Mesodermal cell (in vitro differentiated cells): ENCODE results near the gene ROR2.

Source experiments
- H3K27ac ChIP-seq: 2 replicates; pipeline ENCODE4 v1.7.0; 2013; ENCODE audit warnings: mild to moderate bottlenecking, low read depth, low read length, moderate library complexity; ENCODE audit not compliant: severe bottlenecking
- H3K36me3 ChIP-seq: 2 replicates; pipeline ENCODE4 v1.7.1; 2013; ENCODE audit warnings: mild to moderate bottlenecking, low read length, moderate library complexity; ENCODE audit not compliant: control insufficient read depth, insufficient read depth
- H3K4me1 ChIP-seq: one replicate; pipeline ENCODE4 v1.7.1; 2013; ENCODE audit warnings: mild to moderate bottlenecking, low read length; ENCODE audit not compliant: insufficient read depth, control insufficient read depth, poor library complexity, severe bottlenecking
- H3K4me3 ChIP-seq: 2 replicates; pipeline ENCODE4 v1.7.0; 2013; ENCODE audit warnings: low read length, control low read depth, mild to moderate bottlenecking; ENCODE audit not compliant: insufficient read depth, poor library complexity, severe bottlenecking; ENCODE audit errors: extremely low read depth
- H3K9me3 ChIP-seq: 2 replicates; pipeline ENCODE4 v1.7.1; 2013; ENCODE audit warnings: mild to moderate bottlenecking, low read length, moderate library complexity; ENCODE audit not compliant: control insufficient read depth
- WGBS, 2 experiments: methylation state at CpG; one replicate each; pipeline ENCODE4 v1.1.5; 2013; ENCODE audit warnings: missing lambda C conversion rate in 2 of 2; ENCODE audit not compliant: insufficient coverage in 2 of 2; 5-methylcytosine and 5-hydroxymethylcytosine counted together

The ROR2 gene

DNA sequence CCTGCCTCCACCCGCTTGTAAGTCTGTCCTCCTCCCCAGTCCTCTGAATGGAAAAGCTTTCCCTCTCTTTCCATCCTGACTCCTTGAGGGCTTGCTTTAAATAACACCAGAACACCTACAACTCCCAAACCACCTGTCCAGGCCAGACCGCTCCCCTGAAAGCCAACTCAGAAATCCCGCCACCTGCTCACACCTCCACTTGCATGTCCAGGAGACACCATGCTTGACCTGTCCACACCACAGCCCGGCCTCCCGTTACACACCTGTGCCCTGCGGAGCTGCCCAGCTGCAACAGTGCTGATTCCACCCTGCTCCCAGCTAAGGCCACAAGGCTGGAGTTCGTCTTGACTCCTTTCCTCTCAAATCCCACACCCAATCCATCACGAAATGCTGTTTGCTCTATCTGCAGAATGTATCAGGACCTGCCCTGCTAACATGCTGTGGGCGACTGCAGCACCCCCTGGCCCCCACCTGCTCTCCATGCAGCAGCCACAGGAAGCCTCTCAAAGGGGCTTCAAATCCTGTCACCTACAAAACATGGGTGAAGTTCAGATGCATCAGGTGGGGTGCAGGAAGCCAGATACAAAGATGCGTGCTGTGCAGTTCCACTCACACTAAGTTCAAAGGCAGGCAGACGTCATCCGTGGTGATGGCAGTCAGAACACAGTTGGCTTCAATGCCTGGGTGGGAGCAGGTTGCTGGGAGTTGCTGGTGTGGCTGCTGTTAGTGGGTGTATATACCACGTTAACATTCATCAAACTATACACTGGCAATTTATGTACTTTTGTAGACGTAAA lies 166.0 kb downstream of the ROR2 start:
- Histone ChIP-seq H3K27ac (no peak overlapping the region), H3K4me1 (no peaks in the 10 kb centered on the region), H3K9me3 (no peaks in the 10 kb centered on the region), H3K36me3 (no peaks in the 10 kb centered on the region), H3K4me3 (no peak overlapping the region)
- WGBS, 2 experiments, result 89 to 98% methylated on average over 9 to 12 of the region's 14 CpGs

DNA sequence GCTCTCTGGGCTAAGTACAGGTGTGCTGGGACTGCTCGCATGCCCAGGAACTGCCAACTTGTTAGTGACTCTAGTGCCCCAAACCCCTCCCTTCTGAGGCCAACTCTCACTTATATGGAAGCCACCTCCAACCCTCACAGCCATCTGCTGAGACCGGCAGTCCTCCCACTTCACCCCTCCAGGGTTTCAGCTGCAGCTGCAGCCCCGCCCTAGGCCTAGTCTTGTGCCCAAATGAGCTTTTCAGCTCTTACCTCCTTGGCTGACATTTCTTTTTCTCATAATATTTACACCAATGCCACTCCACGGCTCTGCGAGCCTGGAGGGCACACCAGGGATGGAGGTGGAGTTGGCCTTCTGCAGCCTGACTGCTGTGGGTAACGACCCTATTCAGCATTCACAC lies 166.6 kb downstream of the ROR2 start:
- Histone ChIP-seq H3K9me3 (no peaks in the 10 kb centered on the region), H3K4me1 (no peaks in the 10 kb centered on the region), H3K36me3 (no peaks in the 10 kb centered on the region), H3K27ac (no peak overlapping the region), H3K4me3 (no peak overlapping the region)
- 87 to 92% methylated on average over 4 of the region's 6 CpGs for WGBS, 2 experiments

DNA sequence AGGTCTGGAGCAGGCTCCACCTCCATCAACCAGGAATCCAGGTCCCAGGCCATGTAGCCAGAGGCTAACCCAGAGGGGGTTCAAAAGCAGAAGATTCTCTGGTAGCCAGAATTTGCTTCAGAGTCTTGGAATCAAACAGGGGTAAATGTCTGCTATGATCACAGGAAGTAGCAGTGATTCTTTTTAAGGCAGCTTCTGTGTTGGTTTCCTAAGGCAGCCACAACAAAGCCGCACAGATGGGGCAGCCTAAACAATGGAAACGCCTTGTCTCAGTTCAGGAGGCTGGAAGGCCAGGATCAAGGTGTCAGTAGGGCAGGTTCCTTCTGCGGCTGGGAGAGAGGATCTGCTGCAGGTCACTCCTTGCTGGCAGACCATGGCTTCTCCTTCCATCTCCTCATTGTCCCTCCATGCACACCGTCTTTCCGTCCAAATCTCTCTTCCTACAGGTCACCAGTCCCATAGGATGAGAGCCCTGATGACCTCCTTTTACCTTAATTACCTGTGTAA lies 167.3 kb downstream of the ROR2 start:
- no peaks in the 10 kb centered on the region for H3K36me3 ChIP-seq
- no peaks in the 10 kb centered on the region for H3K9me3 ChIP-seq
- H3K4me1 ChIP-seq, result peaks cover under 1% of the 10 kb centered on the region
- H3K4me3 ChIP-seq, result no peak overlapping the region
- 87 to 90% methylated on average over 5 of the region's 5 CpGs for WGBS, 2 experiments
- no peak overlapping the region for H3K27ac ChIP-seq

DNA sequence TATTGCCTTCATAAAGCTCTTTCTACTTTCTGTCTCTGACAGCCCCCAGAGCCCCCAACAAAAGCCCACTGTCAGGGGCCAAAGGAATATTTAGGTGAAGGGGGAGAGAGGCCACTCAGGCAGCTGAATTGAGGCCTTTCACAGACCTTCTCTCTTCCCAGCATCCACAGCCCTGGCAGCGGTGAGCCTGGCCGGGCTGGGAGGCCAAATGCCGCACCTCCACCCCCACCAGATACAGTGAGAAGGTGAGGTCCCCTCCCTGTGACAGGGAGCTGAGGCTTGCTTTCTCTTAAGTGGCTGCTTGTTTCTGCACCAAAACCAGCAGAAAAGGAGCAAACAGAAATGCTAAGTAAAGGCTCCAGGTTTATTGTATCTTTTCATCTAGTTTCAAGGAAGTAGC lies 168.1 kb downstream of the ROR2 start:
- H3K36me3 ChIP-seq, result no peaks in the 10 kb centered on the region
- no peak overlapping the region for H3K27ac ChIP-seq

DNA sequence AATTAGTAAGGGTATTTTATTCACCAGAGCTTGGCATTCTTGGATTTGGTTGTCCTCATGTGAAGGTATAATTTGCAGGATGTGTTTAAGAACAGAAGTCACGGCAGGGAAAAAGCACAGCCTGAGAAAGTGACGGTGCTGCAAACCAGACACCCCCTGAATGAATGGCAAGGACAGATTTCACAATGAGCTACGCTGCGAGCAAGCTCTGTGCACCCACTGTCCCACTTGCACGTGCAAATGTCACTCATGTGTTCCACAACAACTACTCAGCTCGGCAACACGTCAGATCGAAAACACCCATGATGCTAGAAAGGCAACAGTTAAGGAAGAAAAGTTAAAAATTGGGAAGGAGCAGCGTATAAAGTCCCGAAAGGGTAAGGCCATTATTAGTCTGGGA lies 168.9 kb downstream of the ROR2 start:
- peaks cover 3% of the 10 kb centered on the region for H3K4me1 ChIP-seq
- no peak overlapping the region for H3K4me3 ChIP-seq
- no peak overlapping the region for H3K27ac ChIP-seq
- 90 to 98% methylated on average over 6 to 10 of the region's 10 CpGs for WGBS, 2 experiments
- H3K9me3 ChIP-seq, result no peaks in the 10 kb centered on the region
- no peaks in the 10 kb centered on the region for H3K36me3 ChIP-seq

More for the DNA sequence above, 168.1 kb downstream of the ROR2 start:
- WGBS, 2 experiments, result 72% methylated on average over 2 of the region's 3 CpGs; no CpG with 5 or more reads in 1 of the 2 experiments
- Histone ChIP-seq H3K4me1 (peaks cover 3% of the 10 kb centered on the region), H3K9me3 (no peaks in the 10 kb centered on the region), H3K4me3 (no peak overlapping the region)

DNA sequence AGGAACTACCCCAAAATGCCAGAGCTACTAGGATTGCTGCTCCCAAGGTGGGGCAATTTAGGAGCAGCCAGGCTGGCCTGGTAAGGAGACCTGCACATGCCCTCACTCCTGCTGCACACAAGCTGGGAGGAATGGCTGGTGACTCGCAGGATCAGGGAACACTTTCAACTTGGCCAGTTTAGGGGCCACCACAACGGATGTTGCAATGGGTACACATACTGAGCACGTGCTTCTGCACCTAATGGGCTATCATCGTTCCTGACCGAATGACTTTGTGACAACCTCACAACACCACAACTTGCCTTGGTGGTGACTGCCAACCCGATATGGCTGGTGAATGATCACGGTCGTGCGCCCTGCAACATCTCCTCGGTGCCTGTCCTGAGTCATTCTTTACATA lies 172.0 kb downstream of the ROR2 start:
- WGBS, 2 experiments, result 88 to 98% methylated on average over 8 to 10 of the region's 10 CpGs
- Histone ChIP-seq H3K4me1 (peaks cover 8% of the 10 kb centered on the region), H3K4me3 (no peak overlapping the region), H3K27ac (no peak overlapping the region), H3K36me3 (no peaks in the 10 kb centered on the region), H3K9me3 (no peaks in the 10 kb centered on the region)

DNA sequence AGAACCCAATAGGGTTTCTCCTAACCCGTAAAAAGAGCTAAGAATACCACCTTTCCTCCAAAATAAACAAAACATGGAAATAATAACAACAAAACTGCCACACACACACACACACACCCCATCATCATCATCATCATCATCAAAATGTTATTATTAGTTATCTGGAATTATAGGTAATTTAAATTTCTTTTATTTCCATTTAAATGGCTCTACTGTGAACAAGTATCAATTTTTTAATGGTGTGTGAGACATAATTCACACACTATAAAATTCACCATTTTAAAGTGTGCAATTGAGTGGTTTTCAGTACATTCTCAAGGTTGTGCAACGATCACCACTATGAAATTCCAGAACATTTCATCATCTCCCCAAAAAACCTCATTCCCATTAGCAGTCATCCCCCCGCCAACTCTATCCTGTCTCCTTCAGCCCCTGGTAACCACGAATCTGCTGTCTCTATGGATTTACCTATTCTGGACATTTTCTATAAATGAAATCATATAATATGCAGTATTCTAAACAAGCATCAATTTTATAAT lies 172.7 kb downstream of the ROR2 start:
- Histone ChIP-seq H3K4me1 (peaks cover 10% of the 10 kb centered on the region), H3K9me3 (no peaks in the 10 kb centered on the region), H3K36me3 (no peaks in the 10 kb centered on the region), H3K4me3 (no peak overlapping the region), H3K27ac (no peak overlapping the region)
- 73% methylated on average over 2 of the region's 4 CpGs; no CpG with 5 or more reads in 1 of the 2 experiments for WGBS, 2 experiments

DNA sequence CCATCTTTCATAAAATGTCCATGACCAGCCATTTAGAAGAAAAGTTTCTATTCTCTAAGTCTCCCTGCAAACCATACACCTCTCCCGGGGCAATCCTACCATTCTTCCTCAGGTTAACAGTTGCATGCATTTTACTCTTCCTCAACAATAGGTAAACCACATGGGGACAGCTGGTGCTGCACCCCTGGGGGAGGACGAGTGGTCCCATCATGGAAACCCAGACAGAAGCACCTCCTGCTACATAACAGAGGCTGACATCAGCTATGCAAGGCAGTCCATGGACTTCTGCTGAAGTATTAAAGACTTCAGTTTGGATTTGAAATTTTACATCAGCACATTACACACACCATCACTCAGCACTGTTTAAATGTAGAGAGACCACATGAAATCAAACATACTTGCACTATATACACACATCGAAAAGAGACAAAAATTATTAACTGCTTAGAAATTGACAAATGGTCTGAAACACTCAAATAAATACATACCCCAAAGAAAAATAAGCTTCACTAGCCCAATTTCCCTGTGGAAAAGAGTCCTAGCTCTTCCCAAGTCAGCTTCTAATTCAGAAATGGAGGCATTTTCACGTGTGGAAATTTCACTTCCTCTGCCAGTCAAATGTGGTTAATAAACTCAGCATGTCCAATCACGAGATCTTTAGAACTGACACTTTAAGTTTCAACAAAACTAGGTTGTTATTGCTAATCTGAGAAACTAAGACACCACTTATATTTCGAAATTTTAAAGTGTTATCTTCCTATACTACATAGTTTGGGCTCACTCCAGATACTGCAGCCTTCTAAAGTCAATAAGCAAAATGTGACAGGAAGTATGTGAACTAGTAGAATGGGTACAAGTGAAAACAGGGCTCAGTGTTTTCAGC lies 173.4 kb downstream of the ROR2 start:
- H3K36me3 ChIP-seq, result no peaks in the 10 kb centered on the region
- H3K4me3 ChIP-seq, result no peak overlapping the region
- 76 to 82% methylated on average over 3 to 4 of the region's 6 CpGs for WGBS, 2 experiments
- H3K9me3 ChIP-seq, result no peaks in the 10 kb centered on the region
- no peak overlapping the region for H3K27ac ChIP-seq
- H3K4me1 ChIP-seq, result peaks cover 10% of the 10 kb centered on the region

DNA sequence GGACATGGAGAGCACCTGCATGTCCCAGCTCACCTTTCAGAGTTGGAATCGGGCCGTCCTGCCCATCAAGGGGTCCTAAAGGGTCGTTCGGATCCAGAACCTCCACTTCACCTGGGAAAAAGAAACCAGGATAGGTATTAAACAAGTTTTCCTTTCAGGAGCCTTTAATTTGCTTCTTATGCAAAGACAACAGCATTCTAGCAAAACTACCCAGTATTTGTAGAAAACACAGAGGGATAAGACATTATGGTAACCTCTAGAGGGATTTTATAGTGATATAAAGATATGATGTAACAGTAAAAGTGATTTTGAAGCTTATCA lies 174.4 kb downstream of the ROR2 start:
- Histone ChIP-seq H3K9me3 (no peaks in the 10 kb centered on the region), H3K4me3 (no peak overlapping the region), H3K4me1 (peaks cover 10% of the 10 kb centered on the region), H3K36me3 (no peaks in the 10 kb centered on the region), H3K27ac (no peak overlapping the region)
- 21 to 27% methylated on average over 4 of the region's 4 CpGs for WGBS, 2 experiments

DNA sequence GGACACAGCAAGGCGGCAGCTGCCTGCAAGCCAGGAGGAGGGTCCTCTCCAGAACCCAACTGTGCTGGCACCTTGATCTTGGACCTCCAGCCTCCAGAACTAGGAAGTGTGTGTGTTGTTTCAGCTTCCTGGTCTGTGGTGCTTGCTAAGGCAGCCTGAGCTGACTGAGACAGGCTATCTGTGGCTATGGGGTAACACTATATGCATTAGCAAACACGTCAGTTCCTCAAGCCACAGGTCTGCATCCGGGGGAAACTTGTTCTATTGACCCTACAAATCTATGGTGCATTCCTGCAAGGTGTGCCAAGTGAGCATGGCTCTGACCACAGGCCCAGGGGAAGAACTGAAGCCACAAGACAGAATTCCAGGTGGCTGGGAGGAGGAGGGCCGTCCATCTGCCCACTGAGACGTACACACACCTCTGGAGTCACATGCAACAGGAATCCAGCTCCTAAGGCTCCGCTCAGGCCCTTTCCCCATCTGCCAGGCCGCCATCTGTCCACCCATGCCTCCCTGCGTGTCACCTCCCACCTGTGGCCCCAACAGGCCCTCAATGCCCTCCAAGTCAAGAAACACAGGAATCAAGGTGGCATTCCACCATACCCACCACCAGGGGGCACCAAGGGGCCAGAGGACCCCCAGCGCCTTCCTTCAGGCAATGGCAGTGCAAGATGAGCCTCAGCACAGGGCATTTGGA lies 174.9 kb downstream of the ROR2 start:
- no peaks in the 10 kb centered on the region for H3K9me3 ChIP-seq
- no peak overlapping the region for H3K27ac ChIP-seq
- no peak overlapping the region for H3K4me3 ChIP-seq
- peaks cover 10% of the 10 kb centered on the region for H3K4me1 ChIP-seq
- 67 to 87% methylated on average over 7 of the region's 9 CpGs for WGBS, 2 experiments
- no peaks in the 10 kb centered on the region for H3K36me3 ChIP-seq
